HG03575 (cell line): ENCODE results near the gene LTBR.
"Not testable (repeated sequence)": the region's sequence is repeated elsewhere in the genome, so short reads cannot be mapped to it uniquely, and the experiment has no call there.

Source experiments
- ATAC-seq: cut with Tn5 transposase; IDR thresholded peaks from one replicate; pipeline ENCODE4 v1.9.1; 2021; ENCODE audit not compliant: unreplicated experiment, insufficient number of reproducible peaks, low FRiP score; ENCODE audit errors: extremely low read depth

LTBR gene

GRCh38 chr12:6404390-6404789, 20.4 kb downstream of the LTBR start:
- no peak for ATAC-seq

- ATAC-seq: no peak
Observed at GRCh38 chr12:6405963-6406362, 22.0 kb downstream of the LTBR start.

GRCh38 chr12:6407236-6407954, 23.4 kb downstream of the LTBR start:
- ATAC-seq: no peak

- ATAC-seq: no peak
Observed at GRCh38 chr12:6416596-6416995, 32.6 kb downstream of the LTBR start.

GRCh38 chr12:6418796-6419195, 34.8 kb downstream of the LTBR start:
- ATAC-seq: no peak

GRCh38 chr12:6420364-6420763, 36.4 kb downstream of the LTBR start:
- ATAC-seq: no peak

GRCh38 chr12:6423267-6424007, 39.5 kb downstream of the LTBR start:
- ATAC-seq: no peak

GRCh38 chr12:6424008-6424347, 40.0 kb downstream of the LTBR start:
- no peak for ATAC-seq

GRCh38 chr12:6424866-6425265, 40.9 kb downstream of the LTBR start:
- ATAC-seq: no peak

GRCh38 chr12:6425590-6426531, 41.9 kb downstream of the LTBR start:
- ATAC-seq: no peak

GRCh38 chr12:6426882-6427671, 43.1 kb downstream of the LTBR start:
- ATAC-seq: no peak

GRCh38 chr12:6427796-6428195, 43.8 kb downstream of the LTBR start:
- ATAC-seq: not testable (repeated sequence)

GRCh38 chr12:6428326-6428725, 44.4 kb downstream of the LTBR start:
- ATAC-seq: no peak

GRCh38 chr12:6430124-6430989, 46.4 kb downstream of the LTBR start:
- no peak for ATAC-seq

- ATAC-seq: no peak
Observed at GRCh38 chr12:6432991-6433390, 49.0 kb downstream of the LTBR start.

GRCh38 chr12:6434205-6435140, 50.5 kb downstream of the LTBR start:
- ATAC-seq: no peak
